Uterine smooth muscle cell (primary cell): Measurements from ENCODE around the gene MKNK1. TPM values are rescaled to one million over a fixed set of nuclear protein-coding genes. Genes with fewer than 3 reads are reported as not detected.

Experiments used
- total RNA-seq: library from RNA; depleted of rRNA; stranded (reverse); fragments of >200 nt; gene quantifications from 2 replicates; pipeline ENCODE4 v1.2.3, GENCODE V29; 2014

MKNK1 gene
- total RNA-seq = 16.3 and 21.4 TPM in 2 replicates

GRCh38 chr1:46603858-46604549 is at the start of gene MKNK1:
Gene MKNK1 (minus strand): TSS chr1:46604268. CDS start chr1:46583327, 20,941 bp downstream.

DNA sequence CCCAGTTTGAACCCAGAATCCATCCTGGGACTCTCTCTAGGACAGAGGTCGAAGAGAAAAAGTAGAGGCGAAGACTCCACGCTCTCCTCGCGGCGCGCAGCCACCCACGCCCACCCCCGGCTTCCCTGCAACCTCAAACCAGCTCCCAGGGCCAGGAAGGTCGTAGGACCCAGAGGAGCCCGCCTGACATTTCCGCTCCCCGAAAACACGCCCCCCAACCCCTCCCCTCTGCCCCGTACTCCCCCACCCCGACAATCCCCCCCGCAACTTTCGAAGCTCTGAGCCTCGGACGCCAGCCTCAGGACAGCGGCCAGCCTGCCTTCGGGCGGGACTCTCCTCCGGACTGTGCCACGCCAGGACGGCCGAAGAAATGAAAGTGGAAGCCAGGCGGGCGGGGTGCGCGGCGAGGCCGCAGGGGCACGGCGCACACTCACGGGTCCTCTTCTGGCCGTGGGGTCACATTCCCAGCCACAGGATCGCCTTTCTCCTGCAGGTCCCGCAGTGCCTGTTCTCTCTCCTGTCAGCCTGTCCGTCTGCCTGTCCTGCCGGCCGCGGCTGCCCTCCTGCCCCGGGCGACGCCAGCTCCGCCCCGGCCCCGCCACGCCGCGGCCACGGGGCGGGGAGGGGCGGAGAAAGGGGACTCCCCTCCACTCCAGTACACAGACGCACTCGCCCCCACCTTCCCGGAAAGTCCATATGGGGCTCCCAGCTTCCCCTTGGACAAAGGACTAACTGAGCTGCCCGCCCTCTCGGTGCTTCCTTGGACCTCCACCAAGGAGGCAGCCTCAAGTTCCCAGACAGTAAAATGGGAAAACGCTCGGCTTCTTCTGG is 12.4 kb upstream of the MKNK1 start, which contains the start of gene MOB3C:
MOB3C (minus strand) TSS at position 535 of the 831 bp plus-strand sequence. CDS start 3,490 bp downstream, outside the sequence.

DNA sequence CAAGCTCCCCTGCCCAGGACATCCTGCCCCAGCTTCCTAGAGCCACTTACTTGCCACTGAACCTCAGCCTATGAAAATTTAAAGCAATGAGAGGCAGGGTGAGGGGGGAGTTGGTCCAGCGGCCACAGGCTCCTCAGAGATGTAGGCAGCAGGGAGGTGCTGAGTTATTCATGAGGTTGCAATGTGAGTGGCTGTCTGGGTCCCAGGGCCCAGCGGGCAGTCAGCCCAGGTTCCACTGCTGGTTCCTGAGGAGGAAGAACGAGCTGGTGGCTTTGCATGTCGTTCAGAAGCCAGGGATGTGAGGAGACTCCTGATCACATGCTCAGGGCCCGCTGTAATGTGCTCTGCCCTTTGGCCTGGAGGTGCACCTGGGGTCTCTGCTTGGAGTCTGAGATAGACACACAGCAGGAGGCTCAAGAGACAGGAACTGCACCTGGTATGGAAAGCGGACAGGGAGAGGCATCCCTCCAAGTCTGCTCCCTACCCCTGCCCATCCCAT is 52.4 kb downstream of the MKNK1 start, which contains the start of gene KNCN:
KNCN (minus strand) TSS at position 51 of the 499 bp plus-strand sequence. CDS start 432 bp downstream, outside the sequence.

Other genes starting within 250 kb of the MKNK1 start
- gene FAAH, start 210.0 kb downstream of the MKNK1 start, total RNA-seq = 1.00 and 1.7 TPM in 2 replicates
- gene DMBX1, start 114.4 kb downstream of the MKNK1 start, total RNA-seq = not detected in 2 replicates
- not detected in 2 replicates for gene KNCN, start 52.6 kb downstream of the MKNK1 start, total RNA-seq
- gene MOB3C, start 12.5 kb upstream of the MKNK1 start, total RNA-seq = 8.5 and 11.7 TPM in 2 replicates
- 44.3 and 54.0 TPM in 2 replicates for gene ATPAF1, start 64.1 kb upstream of the MKNK1 start, total RNA-seq
- gene TEX38, start 67.6 kb upstream of the MKNK1 start, total RNA-seq = not detected in 2 replicates
- 26.9 and 30.5 TPM in 2 replicates for gene EFCAB14, start 114.8 kb upstream of the MKNK1 start, total RNA-seq
- not detected in 2 replicates for gene CYP4B1, start 194.8 kb upstream of the MKNK1 start, total RNA-seq